Right ventricle myocardium superior (tissue), 1 donor: ENCODE results near the gene C19orf47. TPM values are rescaled to one million over a fixed set of nuclear protein-coding genes. Genes with fewer than 3 reads are reported as not detected.
A peak's percentile ranks its signal among the peaks of the same experiment; 100 is the strongest.

Experiments
- ATAC-seq: fragments of 200-7000 bp; cut with Tn5 transposase; one replicate; pipeline ENCODE4 v1.9.1; 2020; ENCODE audit warnings: mild to moderate bottlenecking; ENCODE audit not compliant: poor library complexity
- DNase-seq: peaks from one replicate; pipeline ENCODE4 v3.0.0-alpha.2; 2020
- intact Hi-C: fragments of 100-400 bp; cut with DNase I; formaldehyde crosslinking; loops from one replicate; pipeline ENCODE4 v1.11.2; 2022
- microRNA-seq: library from miRNA; unstranded; fragments of <30 nt; microRNA quantifications from one replicate; pipeline ENCODE4 v1.2.0, GENCODE V29; 2020
- total RNA-seq: library from RNA; stranded (reverse); fragmentation: NEBNext Ultra II Directional; extraction: Animal tissue kit (Norgen Biotek cat#: 25700); gene quantifications from one replicate; pipeline ENCODE4 v1.2.1, GENCODE V29; 2021
- donor health status: DM: no; HTN: yes; CAD: no; lungs with severe emphysema.

Gene C19orf47
- total RNA-seq, 1 donor from 2014 or later: 209 TPM

DNA sequence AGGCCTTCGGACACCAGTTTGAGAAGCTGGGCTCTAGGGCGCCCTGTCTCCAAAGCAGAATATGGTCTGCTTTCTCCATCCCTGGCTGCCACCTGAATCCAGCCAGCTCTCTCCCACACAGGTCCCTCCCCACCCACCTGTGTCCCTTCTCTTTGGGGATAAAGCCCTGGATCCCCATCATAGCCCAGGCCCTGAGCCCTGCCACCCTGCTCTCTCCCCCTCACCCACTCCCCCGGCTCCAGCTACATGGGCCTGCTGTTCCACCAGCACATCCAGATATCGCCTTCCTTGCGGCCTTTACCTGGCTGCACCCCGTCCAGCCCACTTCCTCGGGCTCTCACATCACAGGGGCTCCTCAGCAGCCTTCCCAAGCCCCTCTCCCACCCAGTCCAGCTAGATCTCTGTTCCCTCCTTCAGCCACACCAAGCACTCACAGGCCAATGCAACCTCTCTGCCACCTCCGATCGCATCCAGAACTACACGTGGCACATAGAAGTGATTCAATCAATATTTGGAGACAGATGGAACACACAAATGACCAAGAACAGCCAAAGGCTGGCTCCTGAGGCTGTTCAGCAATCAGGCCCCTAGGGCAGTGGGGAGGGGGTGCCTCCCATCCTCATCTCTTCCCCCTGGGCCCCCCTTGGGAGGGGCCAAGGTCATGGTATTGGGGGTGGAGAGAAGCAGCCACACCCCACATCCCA is 70.7 kb downstream of the C19orf47 start:
- DNase-seq (no peak), ATAC-seq (no peak)
- intact Hi-C loops: loop anchor here (10.0 kb wide), 1 partner anchor 53 kb away; the partner anchor contains the start of gene CCNP

- intact Hi-C loops: loop anchor here (10.0 kb wide), 1 partner anchor 50 kb away; the partner anchor contains the start of gene CCNP
- no peak for DNase-seq
- no peak for ATAC-seq
These were observed 73.3 kb downstream of the C19orf47 start for GRCh38 chr19:40274585-40275544.

DNA sequence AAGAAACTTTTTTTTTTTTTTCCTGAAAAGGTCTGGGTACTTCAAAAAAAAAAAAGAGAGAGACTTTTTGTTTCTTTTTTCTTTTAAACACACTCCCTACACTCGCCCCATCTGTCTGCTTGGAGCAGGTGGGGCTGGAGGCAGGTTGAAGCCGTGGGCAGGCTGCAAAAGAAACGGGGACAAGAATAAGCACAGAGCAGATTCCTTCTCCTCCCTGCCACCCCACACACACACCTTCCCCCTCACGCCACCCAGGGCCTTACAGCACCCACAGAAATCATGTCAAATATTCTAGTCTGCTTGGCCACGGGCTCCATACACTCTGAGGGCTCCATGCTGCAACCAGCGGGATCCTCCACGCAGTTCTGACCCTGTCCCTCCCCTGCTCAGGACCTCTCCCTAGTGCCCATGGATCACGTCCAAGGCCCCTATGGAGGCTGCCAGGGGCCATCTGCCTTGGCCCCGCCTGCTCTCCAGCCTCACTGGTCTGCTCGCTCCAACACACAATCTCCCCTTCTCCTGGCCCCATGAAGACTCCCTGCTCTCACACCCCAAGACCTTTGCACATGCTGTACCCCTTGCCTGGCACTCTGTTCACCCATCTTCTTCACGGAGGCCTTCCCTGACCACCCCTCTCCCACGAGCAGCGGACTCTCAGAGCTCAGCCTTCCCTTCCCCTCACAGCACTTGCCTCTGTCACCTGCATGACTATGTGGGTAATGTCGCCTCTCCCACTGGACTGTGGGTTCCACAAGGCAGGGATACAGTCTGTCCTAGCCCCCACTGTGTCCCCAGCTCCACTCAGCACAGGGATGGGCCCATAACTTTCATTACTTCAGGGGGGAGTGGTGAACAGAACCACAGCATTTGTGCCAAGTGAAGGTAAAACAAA is 74.5 kb downstream of the C19orf47 start:
- DNase-seq (no peak), ATAC-seq (peak; percentile 55)
- intact Hi-C loops: loop anchor here (10.0 kb wide), 1 partner anchor 49 kb away; the partner anchor contains the start of gene CCNP

- DNase-seq: no peak
- intact Hi-C loops: loop anchor here (10.0 kb wide), 1 partner anchor 47 kb away; the partner anchor contains the start of gene CCNP
These were observed 75.9 kb downstream of the C19orf47 start for GRCh38 chr19:40272261-40272660.

GRCh38 chr19:40271706-40272105 is 76.5 kb downstream of the C19orf47 start:
- intact Hi-C loops: loop anchor here (10.0 kb wide), 1 partner anchor 47 kb away; the partner anchor contains the start of gene CCNP
- ATAC-seq (no peak), DNase-seq (peak; percentile 7)

More at GRCh38 chr19:40272261-40272660, 75.9 kb downstream of the C19orf47 start:
- no peak for ATAC-seq

DNA sequence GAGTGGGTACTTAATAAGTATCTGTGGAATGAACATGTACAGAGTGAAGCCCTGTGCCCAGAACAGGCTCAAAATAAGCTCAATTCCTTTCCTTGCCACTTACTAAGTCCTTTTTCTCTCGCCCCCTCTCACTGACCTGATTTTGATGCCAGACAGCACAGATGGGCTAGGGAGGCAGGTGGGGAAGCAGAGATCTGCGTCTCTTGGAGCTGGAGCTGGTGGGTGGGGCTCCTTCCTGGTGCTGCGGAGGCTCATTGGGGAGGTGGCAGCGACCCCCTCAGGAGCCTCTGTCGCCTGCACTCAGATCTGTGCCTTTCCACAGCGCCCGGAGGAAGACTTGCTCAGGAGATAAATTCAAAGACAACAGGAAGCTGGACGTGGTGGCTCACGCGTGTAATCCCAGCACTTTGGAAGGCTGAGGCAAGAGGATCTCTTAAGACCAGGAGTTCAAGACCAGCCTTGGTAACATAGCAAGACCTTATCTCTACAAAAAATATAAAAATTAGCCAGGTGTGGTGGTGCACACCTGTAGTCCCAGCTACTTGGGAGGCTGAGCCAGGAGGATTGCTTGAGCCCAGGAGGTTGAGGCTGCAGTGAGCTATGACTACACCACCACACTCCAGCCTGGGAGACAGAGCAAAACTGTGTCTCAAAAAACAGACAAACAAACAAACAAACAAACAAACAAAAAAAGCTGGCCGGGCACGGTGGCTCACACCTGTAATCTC is 77.7 kb downstream of the C19orf47 start:
- intact Hi-C loops: loop anchor here (10.0 kb wide), 1 partner anchor 46 kb away; the partner anchor contains the start of gene CCNP
- DNase-seq: peak; percentile 27
- no peak for ATAC-seq

Small RNA genes lying within 50 kb of the gene (microRNA-seq; reads per million reads assigned to microRNA genes)
- gene MIR641 (17.1 reads per million, percentile 33 among the genes with 10 or more reads in this experiment), gene MIR6796 (not detected)

Other genes with a start within 250 kb of the C19orf47 start
- 18.1 TPM for gene MAP3K10, start 157.0 kb downstream of the C19orf47 start, total RNA-seq
- gene TTC9B, start 130.0 kb downstream of the C19orf47 start, total RNA-seq: not detected
- not detected for gene CCNP, start 121.7 kb downstream of the C19orf47 start, total RNA-seq
- gene AKT2, start 63.1 kb downstream of the C19orf47 start, total RNA-seq: 126 TPM
- 159 TPM for gene PLD3, start 298 bp upstream of the C19orf47 start, total RNA-seq
- gene HIPK4, start 41.8 kb upstream of the C19orf47 start, total RNA-seq: not detected
- 3.8 TPM for gene PRX, start 65.0 kb upstream of the C19orf47 start, total RNA-seq
- 10.9 TPM for gene SERTAD1, start 77.6 kb upstream of the C19orf47 start, total RNA-seq
- 22.7 TPM for gene SERTAD3, start 95.9 kb upstream of the C19orf47 start, total RNA-seq
- 117 TPM for gene BLVRB, start 117.3 kb upstream of the C19orf47 start, total RNA-seq
- 4.5 TPM for gene SPTBN4, start 118.6 kb upstream of the C19orf47 start, total RNA-seq
- 15.7 TPM for gene SHKBP1, start 228.5 kb upstream of the C19orf47 start, total RNA-seq